GM21528 (cell line): ENCODE results near the gene MKLN1.
"Not testable (repeated sequence)": the region's sequence is repeated elsewhere in the genome, so short reads cannot be mapped to it uniquely, and the experiment has no call there.

Experiments used
- ATAC-seq: cut with Tn5 transposase; IDR thresholded peaks from one replicate; pipeline ENCODE4 v1.9.1; 2021; ENCODE audit warnings: mild to moderate bottlenecking, moderate library complexity; ENCODE audit not compliant: unreplicated experiment, low FRiP score

Gene MKLN1

GRCh38 chr7:131327626-131328376 is at the start of gene MKLN1:
Gene MKLN1 (plus strand): TSS chr7:131327876. CDS start chr7:131327900, 24 bp downstream.
- peak; percentile 87 for ATAC-seq

DNA sequence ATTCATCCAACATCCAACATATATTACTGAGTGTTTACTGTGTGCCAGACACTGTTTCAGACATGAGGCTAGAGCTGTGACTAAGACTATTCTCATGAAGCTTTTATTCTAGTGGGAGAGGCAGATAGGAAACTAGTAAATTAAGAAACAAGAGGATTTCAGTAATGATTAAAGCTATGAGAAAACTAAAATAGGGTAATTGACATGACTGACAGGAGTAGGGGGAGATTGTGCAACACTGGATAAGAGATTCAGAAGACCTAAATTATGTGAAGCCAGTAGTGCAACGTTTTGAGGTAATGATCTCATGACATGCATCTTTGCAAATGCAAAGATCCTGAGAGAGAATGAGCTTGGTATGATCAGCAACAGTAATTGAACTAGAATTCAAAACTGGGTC is 48.6 kb upstream of the MKLN1 start:
- no peak for ATAC-seq

DNA sequence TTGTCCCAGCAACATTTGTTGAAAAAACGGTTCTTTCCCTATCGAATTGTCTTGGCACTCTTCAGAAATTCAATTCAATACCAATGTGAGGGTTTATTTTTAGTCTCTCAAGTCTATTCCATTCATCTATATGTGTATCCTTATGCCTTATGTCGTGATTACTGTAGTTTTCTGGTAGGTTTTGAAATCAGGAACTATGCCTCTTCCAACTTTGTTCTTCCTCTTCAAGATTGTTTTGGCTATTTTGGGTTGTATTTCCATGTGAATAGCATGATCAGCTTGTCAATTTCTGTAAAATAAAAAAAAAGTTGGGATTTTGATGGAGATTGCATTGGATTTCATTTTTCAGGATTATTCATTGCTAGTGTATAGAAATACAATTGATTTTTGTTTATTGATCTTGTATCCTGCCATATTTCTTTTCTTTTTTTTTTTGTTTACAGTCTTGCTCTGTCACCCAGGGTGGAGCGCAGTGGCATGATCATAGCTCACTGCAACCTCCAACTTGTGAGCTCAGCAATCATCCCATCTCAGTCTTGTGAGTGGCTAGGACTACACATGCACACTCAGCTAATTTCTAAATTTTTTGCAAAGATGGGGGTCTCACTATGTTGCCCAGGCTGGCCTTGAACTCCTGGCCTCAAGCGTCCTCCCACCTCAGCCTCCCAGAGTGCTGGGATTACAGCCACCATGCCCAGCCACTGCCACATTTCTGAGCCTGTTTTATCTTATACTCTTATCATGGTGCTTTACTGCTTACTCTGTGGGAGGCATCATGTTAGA is 46.2 kb upstream of the MKLN1 start:
- no peak for ATAC-seq

DNA sequence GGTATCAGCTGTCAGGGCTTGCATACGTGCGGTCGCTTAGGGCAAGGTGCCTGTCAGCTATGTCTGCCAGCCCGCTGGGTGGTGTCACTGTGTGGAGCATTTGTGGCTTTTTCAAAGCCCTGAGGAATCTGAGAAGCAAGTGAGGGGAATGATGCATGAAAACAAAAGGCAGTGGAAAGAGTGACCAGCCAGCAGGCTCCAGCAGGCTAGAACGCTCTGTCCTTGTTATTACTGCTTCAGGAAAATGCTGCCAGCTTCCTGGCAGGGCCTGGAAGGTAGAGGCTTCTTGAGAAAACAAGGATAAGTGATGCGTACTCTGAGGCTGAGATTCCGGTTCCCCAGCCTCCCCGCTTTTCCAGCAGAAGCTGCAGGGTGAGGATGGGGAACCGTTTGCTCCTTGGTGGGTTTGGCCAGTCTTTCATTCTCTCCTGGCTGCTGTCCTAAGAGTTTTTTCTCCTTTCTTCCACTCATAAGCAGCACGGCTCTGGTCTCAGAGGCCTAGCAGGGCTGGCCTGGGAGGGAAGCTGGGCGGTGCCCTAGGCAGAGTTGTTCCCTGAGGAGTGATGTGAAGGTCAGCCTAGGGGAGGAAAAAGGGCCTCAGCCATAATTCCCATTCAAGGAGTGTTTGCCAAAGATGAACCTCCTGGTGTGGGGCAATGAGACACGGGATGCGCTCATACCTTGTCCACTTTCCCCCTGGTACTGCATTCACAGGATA is 42.8 kb upstream of the MKLN1 start:
- ATAC-seq: no peak

- no peak for ATAC-seq
These were observed 42.1 kb upstream of the MKLN1 start for GRCh38 chr7:131285556-131285955.

DNA sequence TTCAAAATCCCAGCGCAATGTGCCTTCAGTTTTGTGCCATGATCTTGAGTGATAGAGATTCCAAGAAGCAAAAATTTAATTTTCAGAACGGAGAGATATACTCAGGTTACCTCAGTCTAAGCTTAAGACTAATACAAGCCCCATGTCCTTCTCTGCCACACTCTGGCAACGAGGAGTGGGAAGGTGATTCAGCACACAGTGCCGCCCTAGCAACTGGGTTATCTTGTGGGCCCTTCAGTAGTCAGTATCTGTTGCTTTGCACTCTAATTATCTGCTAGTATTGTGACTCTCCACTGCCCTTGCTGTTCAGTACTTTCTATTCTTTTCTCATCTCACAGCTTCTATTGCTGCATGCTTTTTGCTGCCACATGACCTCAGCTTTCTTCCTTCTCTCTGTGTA is 39.2 kb upstream of the MKLN1 start:
- ATAC-seq: no peak

GRCh38 chr7:131289051-131289450 is 38.6 kb upstream of the MKLN1 start:
- ATAC-seq: no peak

- no peak for ATAC-seq
These were observed 35.4 kb upstream of the MKLN1 start for GRCh38 chr7:131292141-131292905.

DNA sequence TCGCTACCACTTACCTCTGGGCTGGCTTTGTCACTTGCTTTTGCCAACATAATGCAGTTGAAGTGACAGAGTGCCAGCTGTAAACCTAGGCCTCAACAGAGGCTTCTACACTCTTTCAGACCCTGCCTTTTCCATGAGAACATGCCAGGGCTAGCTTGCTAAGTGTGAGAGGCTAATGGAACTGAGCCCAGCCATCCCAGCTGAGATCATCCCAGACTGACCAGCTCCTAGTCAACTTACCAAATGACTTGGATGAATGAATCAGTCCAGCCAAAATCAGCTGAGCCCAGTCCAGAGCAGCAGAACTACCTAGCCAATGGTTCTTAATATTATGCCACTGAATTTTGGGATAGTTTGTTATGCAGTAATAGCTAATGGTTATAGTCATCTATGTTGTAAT is 34.7 kb upstream of the MKLN1 start:
- ATAC-seq: no peak

DNA sequence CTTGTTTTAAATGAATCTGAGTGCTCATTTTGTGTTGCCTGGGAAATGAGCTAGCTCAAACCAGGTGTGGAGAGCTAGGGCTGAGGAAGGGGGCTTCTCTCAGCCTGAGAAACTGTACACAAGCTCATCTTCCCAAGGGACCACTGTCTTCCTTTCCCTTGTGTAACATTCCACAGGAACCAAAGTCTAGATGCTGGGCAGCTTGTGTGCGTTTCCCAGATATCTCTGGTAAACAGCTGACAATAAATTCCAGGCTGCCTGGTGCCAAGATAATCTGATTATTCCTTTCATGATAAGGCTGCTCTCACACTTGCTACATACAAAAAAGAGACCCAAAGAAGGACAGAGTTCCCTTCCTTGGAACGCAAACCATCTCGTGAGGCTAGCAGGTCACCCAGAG is 33.1 kb upstream of the MKLN1 start:
- no peak for ATAC-seq

GRCh38 chr7:131298608-131298992 is 29.1 kb upstream of the MKLN1 start:
- ATAC-seq: no peak

DNA sequence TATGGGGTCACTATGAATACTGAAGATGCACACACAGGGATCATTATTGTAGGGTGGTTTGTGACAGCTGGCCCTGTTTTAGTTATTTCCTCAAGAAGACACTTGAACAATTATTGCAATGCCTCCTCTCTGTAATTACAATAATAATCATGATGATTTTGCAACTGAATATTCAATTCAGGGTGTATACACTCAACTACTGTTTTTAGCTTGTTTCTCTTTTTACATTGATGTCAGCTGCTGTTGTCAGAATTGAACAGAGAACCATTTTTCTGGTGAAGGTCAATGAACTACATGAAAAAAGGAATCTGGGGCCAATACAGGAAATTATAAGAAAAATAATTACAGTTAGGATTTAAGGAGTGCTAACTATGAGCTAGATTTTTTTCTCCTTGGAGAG is 28.6 kb upstream of the MKLN1 start:
- no peak for ATAC-seq

- ATAC-seq: no peak
These were observed 27.6 kb upstream of the MKLN1 start for GRCh38 chr7:131300078-131300477.

GRCh38 chr7:131300572-131301466 is 26.9 kb upstream of the MKLN1 start:
- ATAC-seq: no peak

GRCh38 chr7:131302446-131302845 is 25.2 kb upstream of the MKLN1 start:
- ATAC-seq: no peak

DNA sequence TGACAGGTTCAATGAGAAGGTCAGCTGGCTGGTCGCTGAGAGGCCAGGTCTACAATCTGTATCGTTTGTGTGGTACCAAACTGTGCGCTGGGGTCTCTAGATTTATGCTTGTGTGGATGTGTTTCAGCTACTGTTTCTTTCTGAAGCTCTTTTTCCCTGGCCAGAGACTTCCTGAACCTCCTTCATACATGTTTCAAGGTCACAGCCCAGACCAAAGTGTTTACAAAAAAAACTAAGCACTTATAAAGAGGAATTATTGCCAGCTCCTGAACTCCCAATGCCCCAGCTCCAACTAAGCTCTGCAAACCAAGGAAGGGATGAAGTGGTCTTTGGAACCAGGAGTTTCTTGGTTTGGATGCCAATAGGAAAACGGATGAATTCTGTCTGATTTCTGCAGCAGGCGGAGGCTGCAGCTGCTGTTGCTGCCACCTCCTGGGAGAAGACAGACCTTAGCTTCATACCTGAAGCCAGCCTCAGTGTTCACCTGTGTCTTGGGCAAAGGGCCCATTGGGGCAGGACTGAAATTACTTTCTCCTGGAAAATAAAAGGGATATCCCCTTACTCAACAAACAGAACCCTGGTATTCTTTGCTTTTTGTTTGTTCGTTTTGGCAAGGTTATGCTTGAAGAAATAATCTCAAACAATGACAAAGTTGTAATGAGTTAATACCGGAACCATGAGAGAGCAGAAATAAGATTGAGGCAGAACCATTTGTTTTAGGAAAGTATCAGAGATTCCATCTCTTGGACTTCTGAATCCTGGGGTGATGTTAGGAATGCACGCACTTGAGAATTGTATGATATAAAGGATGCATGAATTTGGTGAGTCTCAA is 24.6 kb upstream of the MKLN1 start:
- ATAC-seq: no peak

- no peak for ATAC-seq
These were observed 22.5 kb upstream of the MKLN1 start for GRCh38 chr7:131305152-131305551.

DNA sequence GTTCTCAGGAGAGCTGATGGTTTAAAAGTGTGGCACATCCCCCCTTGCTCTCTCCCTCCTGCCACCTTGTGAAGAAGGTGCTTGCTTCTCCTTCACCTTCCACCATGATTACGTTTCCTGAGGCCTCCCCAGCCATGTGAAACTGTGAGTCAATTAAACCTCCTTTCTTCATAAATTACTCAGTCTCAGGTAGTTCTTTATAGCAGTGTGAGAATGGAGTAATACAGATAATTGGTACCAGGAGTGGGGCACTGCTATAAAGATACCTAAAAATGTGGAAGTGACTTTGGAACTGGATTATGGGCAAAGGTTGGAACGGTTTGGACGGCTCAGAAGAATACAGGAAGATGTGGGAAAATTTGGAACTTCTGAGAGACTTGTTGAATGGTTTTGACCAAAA is 21.6 kb upstream of the MKLN1 start:
- not testable (repeated sequence) for ATAC-seq

DNA sequence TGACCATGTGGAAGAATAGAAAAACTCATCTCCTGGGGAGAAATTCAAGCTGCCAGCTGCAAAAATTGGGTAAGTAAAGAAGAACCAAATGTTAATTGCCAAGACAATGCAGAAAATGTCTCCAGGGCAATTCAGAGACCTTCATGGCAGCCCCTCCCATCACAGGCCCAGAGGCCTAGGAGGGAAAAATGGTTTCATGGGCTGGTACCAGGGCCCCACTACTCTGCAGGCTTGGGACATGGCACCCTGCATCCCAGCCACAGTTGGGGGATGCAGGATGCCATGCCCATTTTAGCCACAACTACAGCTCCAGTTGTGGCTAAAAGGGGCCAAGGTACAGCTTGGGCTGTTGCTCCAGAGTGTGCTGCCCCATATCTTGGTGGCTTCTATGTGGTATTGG is 20.9 kb upstream of the MKLN1 start:
- ATAC-seq: no peak
